Measurements from ENCODE around the gene MYO19.

GRCh38 chr17:36503456-36504155 lies 31.1 kb downstream of the MYO19 start:
- no peak for TF ChIP-seq CTCF (IDR thresholded peaks at IDR 0.05; ENCODE audit: low read depth, low read length)
- no peak for TF ChIP-seq EZH2phosphoT487 (IDR thresholded peaks at IDR 0.05; ENCODE audit: low read depth)

All from OCI-LY3 (cell line).